SU-DHL-6 (cell line): ENCODE results near the gene FAIM2.

ENCODE experiments used
- H2AFZ ChIP-seq: fragments of 200-600 bp; sonication (generic); 2 replicates; pipeline ENCODE4 v1.6.1; 2014; ENCODE audit warnings: low read depth, mild to moderate bottlenecking, moderate library complexity, mixed read lengths, antibody characterized with exemption, low read length; ENCODE audit not compliant: severe bottlenecking
- H3F3A ChIP-seq: fragments of 200-600 bp; shearing (Covaris generic); 2 replicates; pipeline ENCODE4 v1.6.0; 2016; ENCODE audit warnings: antibody characterized with exemption, mild to moderate bottlenecking; ENCODE audit not compliant: insufficient read depth
- H3K27ac ChIP-seq: fragments of 200-600 bp; sonication (generic); 2 replicates; pipeline ENCODE4 v1.5.1; 2016; ENCODE audit warnings: low read depth, mild to moderate bottlenecking, low read length, moderate library complexity, mixed read lengths
- H3K27me3 ChIP-seq: fragments of 200-600 bp; sonication (generic), shearing (Covaris generic); 2 replicates; pipeline ENCODE4 v1.6.0; 2014; ENCODE audit warnings: mild to moderate bottlenecking, low read length
- H3K36me3 ChIP-seq: fragments of 200-600 bp; sonication (generic); 2 replicates; pipeline ENCODE4 v1.6.1; 2014; ENCODE audit warnings: mild to moderate bottlenecking, low read length, mixed read lengths
- H3K4me2 ChIP-seq: fragments of 300-600, 200-600 bp; shearing (Covaris generic), sonication (generic); 2 replicates; pipeline ENCODE4 v1.6.0; 2014; ENCODE audit warnings: low read length, low read depth, mild to moderate bottlenecking; ENCODE audit not compliant: poor library complexity, severe bottlenecking
- H3K4me3 ChIP-seq: fragments of 200-600 bp; sonication (generic); 2 replicates; pipeline ENCODE4 v1.5.1; 2014; ENCODE audit warnings: antibody characterized with exemption, low read length, mild to moderate bottlenecking, mixed read lengths; ENCODE audit not compliant: insufficient read depth, poor library complexity, severe bottlenecking
- H3K79me2 ChIP-seq: fragments of 200-600 bp; sonication (generic); 2 replicates; pipeline ENCODE4 v1.6.1; 2014; ENCODE audit warnings: mild to moderate bottlenecking, low read length, moderate library complexity; ENCODE audit not compliant: insufficient read depth
- H3K9ac ChIP-seq: fragments of 200-600 bp; sonication (generic); 2 replicates; pipeline ENCODE4 v1.7.0; 2014; ENCODE audit warnings: mild to moderate bottlenecking, low read length
- H3K9me2 ChIP-seq: fragments of 200-600 bp; sonication (generic); replicated peaks from 2 replicates; pipeline ENCODE4 v1.6.1; 2014; ENCODE audit warnings: low read length; ENCODE audit not compliant: insufficient read depth
- H3K9me3 ChIP-seq: fragments of 200-600 bp; sonication (generic); 2 replicates; pipeline ENCODE4 v1.6.1; 2014; ENCODE audit warnings: low read length, mixed read lengths; ENCODE audit not compliant: insufficient read depth
- H4K20me1 ChIP-seq: fragments of 200-600 bp; sonication (generic); 2 replicates; pipeline ENCODE4 v1.6.1; 2014; ENCODE audit warnings: low read depth, mild to moderate bottlenecking, antibody characterized with exemption, low read length, moderate library complexity, mixed read lengths
- EZH2phosphoT487 ChIP-seq: fragments of 200-600 bp; sonication (generic), shearing (Covaris generic); conservative IDR thresholded peaks from 2 replicates; pipeline ENCODE4 v1.6.1; 2018; ENCODE audit warnings: mild to moderate bottlenecking, antibody characterized with exemption, low read length, moderate library complexity, mixed read lengths
- TF ChIP-seq, protein P1 (sequence below): fragments of 200-600 bp; sonication (generic); IDR thresholded peaks from one replicate; pipeline ENCODE4 v1.5.1; 2017; ENCODE audit warnings: antibody characterized with exemption, mild to moderate bottlenecking, low read length, moderate library complexity; ENCODE audit not compliant: insufficient read depth, poor library complexity, severe bottlenecking

The FAIM2 gene

DNA sequence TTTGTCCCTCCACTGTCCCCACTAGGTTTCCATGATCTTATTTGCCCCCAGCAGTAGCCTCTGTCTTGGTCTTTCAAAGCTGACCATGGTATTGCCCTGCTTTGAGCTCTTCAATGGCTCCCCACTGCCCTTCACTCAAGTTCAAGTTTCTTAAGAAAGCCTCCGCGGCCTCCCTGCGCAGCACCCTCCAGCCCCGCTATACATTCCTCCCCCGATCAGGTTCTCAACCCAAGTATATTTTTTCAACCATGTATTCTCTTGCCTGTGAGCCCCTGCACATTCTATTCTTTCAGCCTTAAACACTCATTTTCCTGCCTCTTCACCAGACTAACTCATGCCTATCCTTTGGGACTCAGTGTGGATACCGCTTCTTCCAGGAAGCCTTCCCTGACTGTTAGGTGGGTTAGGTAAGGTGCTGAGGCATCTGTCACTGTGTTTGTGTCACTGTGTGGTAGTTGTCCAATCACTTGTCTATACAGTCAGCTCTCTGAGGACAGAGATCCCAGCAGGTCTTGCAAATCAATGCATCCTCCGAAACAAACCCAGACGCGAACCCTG lies 4.3 kb downstream of the FAIM2 start:
- Histone ChIP-seq H3K4me2 (no peak overlapping the region), H3K79me2 (no peaks in the 10 kb centered on the region), H3K36me3 (no peaks in the 10 kb centered on the region), H3K9ac (no peak overlapping the region), H3K9me2 (no peaks in the 10 kb centered on the region), H3K4me3 (no peak overlapping the region), H4K20me1 (no peaks in the 10 kb centered on the region), H3K9me3 (no peaks in the 10 kb centered on the region), H3K27me3 (no peaks in the 10 kb centered on the region), H2AFZ (no peak overlapping the region), H3K27ac (no peak overlapping the region), H3F3A (no peaks in the 10 kb centered on the region)
- TF ChIP-seq, protein P1, sequence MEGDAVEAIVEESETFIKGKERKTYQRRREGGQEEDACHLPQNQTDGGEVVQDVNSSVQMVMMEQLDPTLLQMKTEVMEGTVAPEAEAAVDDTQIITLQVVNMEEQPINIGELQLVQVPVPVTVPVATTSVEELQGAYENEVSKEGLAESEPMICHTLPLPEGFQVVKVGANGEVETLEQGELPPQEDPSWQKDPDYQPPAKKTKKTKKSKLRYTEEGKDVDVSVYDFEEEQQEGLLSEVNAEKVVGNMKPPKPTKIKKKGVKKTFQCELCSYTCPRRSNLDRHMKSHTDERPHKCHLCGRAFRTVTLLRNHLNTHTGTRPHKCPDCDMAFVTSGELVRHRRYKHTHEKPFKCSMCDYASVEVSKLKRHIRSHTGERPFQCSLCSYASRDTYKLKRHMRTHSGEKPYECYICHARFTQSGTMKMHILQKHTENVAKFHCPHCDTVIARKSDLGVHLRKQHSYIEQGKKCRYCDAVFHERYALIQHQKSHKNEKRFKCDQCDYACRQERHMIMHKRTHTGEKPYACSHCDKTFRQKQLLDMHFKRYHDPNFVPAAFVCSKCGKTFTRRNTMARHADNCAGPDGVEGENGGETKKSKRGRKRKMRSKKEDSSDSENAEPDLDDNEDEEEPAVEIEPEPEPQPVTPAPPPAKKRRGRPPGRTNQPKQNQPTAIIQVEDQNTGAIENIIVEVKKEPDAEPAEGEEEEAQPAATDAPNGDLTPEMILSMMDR, result no peak
- no peak for TF ChIP-seq EZH2phosphoT487

DNA sequence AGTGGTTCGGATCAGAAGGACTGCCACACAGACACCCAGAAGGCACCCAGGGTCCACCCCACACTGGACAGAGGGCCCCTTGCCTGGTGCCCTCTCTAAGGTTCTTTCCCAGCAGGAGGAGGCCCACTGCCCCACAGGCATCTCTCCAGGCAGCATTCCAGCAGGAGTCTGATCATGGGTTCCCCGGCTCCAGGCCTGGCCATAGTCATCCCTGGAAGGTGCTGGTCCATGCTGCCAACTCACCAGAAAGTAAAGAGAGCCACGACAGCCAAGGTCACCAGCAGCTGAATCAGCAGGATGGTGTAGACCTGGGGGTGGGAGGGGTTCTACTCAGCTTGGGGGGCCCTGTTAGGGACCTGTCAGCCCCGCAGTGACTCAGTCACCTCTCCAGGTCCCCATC lies 6.4 kb downstream of the FAIM2 start:
- Histone ChIP-seq H3K79me2 (no peaks in the 10 kb centered on the region), H3K36me3 (no peaks in the 10 kb centered on the region), H4K20me1 (no peaks in the 10 kb centered on the region), H3K9ac (no peak overlapping the region), H2AFZ (no peak overlapping the region), H3K27ac (no peak overlapping the region), H3K4me2 (no peak overlapping the region), H3F3A (no peaks in the 10 kb centered on the region), H3K9me3 (no peaks in the 10 kb centered on the region), H3K9me2 (no peaks in the 10 kb centered on the region), H3K27me3 (no peaks in the 10 kb centered on the region), H3K4me3 (no peak overlapping the region)
- TF ChIP-seq, protein P1, result no peak
- no peak for TF ChIP-seq EZH2phosphoT487

DNA sequence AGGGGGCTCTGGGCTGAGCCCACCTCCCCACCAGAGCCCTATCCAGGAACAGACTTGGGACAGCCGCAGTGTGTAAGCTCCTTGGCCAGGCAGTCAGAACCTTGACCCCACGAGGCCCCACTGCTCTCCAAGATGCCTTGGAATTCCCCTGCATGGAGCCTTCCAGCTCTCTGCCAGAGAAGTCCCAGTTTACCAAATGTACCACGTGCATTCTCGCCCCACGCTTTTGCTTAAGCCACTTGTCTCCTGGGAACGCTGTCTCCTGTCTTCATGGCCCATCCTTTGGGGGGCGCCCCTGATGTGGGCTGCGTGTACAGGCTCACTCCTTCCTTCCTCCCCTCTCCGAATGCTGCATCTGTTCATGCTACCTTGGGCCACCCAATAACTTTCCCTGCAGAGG lies 7.9 kb downstream of the FAIM2 start:
- no peak for TF ChIP-seq EZH2phosphoT487
- TF ChIP-seq, protein P1, result no peak
- H3K9me3 ChIP-seq, result no peaks in the 10 kb centered on the region

More for the DNA sequence above, 7.9 kb downstream of the FAIM2 start:
- Histone ChIP-seq H3K27me3 (no peaks in the 10 kb centered on the region), H3K36me3 (no peaks in the 10 kb centered on the region), H3K9ac (no peak overlapping the region), H3K9me2 (no peaks in the 10 kb centered on the region), H3F3A (no peaks in the 10 kb centered on the region), H2AFZ (no peak overlapping the region), H4K20me1 (no peaks in the 10 kb centered on the region), H3K4me2 (no peak overlapping the region), H3K4me3 (no peak overlapping the region), H3K27ac (no peak overlapping the region), H3K79me2 (no peaks in the 10 kb centered on the region)
